WTC11 (cell line): ENCODE data around the gene PAM.

Experiments
- CREM ChIP-seq: sonication (generic); formaldehyde crosslinking; IDR thresholded peaks from 2 replicates; pipeline ENCODE4 v1.8.1; 2022; ENCODE audit warnings: mild to moderate bottlenecking, missing genetic modification reagents, moderate library complexity
- CTCF ChIP-seq: fragments of 200-600 bp; IDR thresholded peaks from 2 replicates; pipeline ENCODE4 v1.8.0; 2022; ENCODE audit warnings: antibody characterized with exemption
- ETV6 ChIP-seq: sonication (generic); formaldehyde crosslinking; IDR thresholded peaks from 2 replicates; pipeline ENCODE4 v1.8.1; 2022; ENCODE audit warnings: mild to moderate bottlenecking, missing genetic modification reagents
- FOXJ3 ChIP-seq: sonication (generic); formaldehyde crosslinking; IDR thresholded peaks from 2 replicates; pipeline ENCODE4 v1.9.0; 2021; ENCODE audit warnings: missing genetic modification reagents, mild to moderate bottlenecking, borderline replicate concordance
- HMGXB4 ChIP-seq: sonication (generic); formaldehyde crosslinking; IDR thresholded peaks from 2 replicates; pipeline ENCODE4 v1.8.1; 2023; ENCODE audit warnings: mild to moderate bottlenecking, moderate library complexity, missing genetic modification reagents
- NFE2L1 ChIP-seq: sonication (generic); formaldehyde crosslinking; IDR thresholded peaks from 2 replicates; pipeline ENCODE4 v1.8.1; 2023; ENCODE audit warnings: missing genetic modification reagents
- SP1 ChIP-seq: sonication (generic); formaldehyde crosslinking; conservative IDR thresholded peaks from 2 replicates; pipeline ENCODE4 v1.8.1; 2022; ENCODE audit warnings: missing genetic modification reagents
- TCF7 ChIP-seq: sonication (generic); formaldehyde crosslinking; IDR thresholded peaks from 2 replicates; pipeline ENCODE4 v1.8.0; 2022; ENCODE audit warnings: mild to moderate bottlenecking, low read depth, missing genetic modification reagents, moderate library complexity
- TEAD4 ChIP-seq: sonication (generic); formaldehyde crosslinking; IDR thresholded peaks from 2 replicates; pipeline ENCODE4 v1.8.0; 2022; ENCODE audit warnings: mild to moderate bottlenecking, missing genetic modification reagents
- USF2 ChIP-seq: sonication (generic); formaldehyde crosslinking; IDR thresholded peaks from 2 replicates; pipeline ENCODE4 v1.8.1; 2023; ENCODE audit warnings: mild to moderate bottlenecking, missing genetic modification reagents, moderate library complexity
- ZNF317 ChIP-seq: sonication (generic); formaldehyde crosslinking; IDR thresholded peaks from 2 replicates; pipeline ENCODE4 v1.8.1; 2023; ENCODE audit warnings: low read depth, mild to moderate bottlenecking, moderate library complexity, missing genetic modification reagents, borderline replicate concordance
- ZNF512 ChIP-seq: sonication (generic); formaldehyde crosslinking; IDR thresholded peaks from 2 replicates; pipeline ENCODE4 v1.8.1; 2022; ENCODE audit warnings: missing genetic modification reagents, borderline replicate concordance
- TF ChIP-seq, protein P1 (sequence below): sonication (generic); formaldehyde crosslinking; IDR thresholded peaks from 2 replicates; pipeline ENCODE4 v1.8.1; 2023; ENCODE audit warnings: mild to moderate bottlenecking, missing genetic modification reagents

- TF ChIP-seq CREM (CRISPR knock-in tag) (no peak), TEAD4 (CRISPR knock-in tag) (no peak), CTCF (no peak), ZNF317 (CRISPR knock-in tag) (no peak), SP1 (CRISPR knock-in tag) (no peak), HMGXB4 (CRISPR knock-in tag) (no peak), ZNF512 (CRISPR knock-in tag) (no peak), NFE2L1 (no peak), USF2 (no peak), ETV6 (CRISPR knock-in tag) (no peak), FOXJ3 (CRISPR knock-in tag) (no peak), TCF7 (CRISPR knock-in tag) (no peak)
- TF ChIP-seq, protein P1, sequence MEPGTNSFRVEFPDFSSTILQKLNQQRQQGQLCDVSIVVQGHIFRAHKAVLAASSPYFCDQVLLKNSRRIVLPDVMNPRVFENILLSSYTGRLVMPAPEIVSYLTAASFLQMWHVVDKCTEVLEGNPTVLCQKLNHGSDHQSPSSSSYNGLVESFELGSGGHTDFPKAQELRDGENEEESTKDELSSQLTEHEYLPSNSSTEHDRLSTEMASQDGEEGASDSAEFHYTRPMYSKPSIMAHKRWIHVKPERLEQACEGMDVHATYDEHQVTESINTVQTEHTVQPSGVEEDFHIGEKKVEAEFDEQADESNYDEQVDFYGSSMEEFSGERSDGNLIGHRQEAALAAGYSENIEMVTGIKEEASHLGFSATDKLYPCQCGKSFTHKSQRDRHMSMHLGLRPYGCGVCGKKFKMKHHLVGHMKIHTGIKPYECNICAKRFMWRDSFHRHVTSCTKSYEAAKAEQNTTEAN (CRISPR knock-in tag), result no peak
Observed at GRCh38 chr5:102764381-102765004, 9.4 kb downstream of the PAM start.
